Coronary artery (tissue), 2 donors: ENCODE measurements around the gene CGB3.
A peak's percentile ranks its signal among the peaks of the same experiment; 100 is the strongest.

Experiments
- DNase-seq: peaks from one replicate; pipeline ENCODE4 v3.0.0-alpha.2; 2017; ENCODE audit warnings: low spot score
- H3K27ac ChIP-seq, 2 donors: fragments of 200-600 bp; sonication (generic); one replicate each; pipeline ENCODE4 v1.5.1; 2016 to 2019
- H3K4me3 ChIP-seq: fragments of 200-600 bp; sonication (generic); 2 replicates; pipeline ENCODE4 v1.5.1; 2016; ENCODE audit warnings: mild to moderate bottlenecking, moderate library complexity
- TF ChIP-seq, protein P1 (sequence below): fragments of 200-600 bp; sonication (generic); IDR thresholded peaks from one replicate; pipeline ENCODE4 v1.5.1; 2019; ENCODE audit warnings: antibody characterized with exemption

The CGB3 gene

DNA sequence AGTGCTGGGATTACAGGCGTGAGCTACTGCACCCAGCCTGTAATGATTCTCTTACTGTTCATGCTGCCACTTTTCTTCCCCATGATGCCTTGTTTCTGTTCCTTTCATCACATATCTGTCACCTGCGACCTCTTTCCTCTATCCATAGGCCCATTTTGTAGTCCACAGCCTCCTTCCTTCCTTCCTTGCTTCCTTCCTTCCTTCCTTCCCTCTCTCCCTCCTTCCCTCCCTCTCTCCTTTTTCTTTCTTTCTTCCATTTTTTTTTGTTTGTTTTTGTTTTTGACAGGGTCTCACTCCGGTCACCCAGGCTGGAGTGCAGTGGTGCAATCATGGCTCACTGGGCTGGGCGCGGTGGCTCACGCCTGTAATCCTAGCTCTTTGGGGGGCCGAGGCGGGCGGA, 35.3 kb downstream of the CGB3 start:
- DNase-seq, result no peak
- Histone ChIP-seq H3K27ac (no peak overlapping the region), H3K4me3 (no peak overlapping the region)
- TF ChIP-seq, protein P1, sequence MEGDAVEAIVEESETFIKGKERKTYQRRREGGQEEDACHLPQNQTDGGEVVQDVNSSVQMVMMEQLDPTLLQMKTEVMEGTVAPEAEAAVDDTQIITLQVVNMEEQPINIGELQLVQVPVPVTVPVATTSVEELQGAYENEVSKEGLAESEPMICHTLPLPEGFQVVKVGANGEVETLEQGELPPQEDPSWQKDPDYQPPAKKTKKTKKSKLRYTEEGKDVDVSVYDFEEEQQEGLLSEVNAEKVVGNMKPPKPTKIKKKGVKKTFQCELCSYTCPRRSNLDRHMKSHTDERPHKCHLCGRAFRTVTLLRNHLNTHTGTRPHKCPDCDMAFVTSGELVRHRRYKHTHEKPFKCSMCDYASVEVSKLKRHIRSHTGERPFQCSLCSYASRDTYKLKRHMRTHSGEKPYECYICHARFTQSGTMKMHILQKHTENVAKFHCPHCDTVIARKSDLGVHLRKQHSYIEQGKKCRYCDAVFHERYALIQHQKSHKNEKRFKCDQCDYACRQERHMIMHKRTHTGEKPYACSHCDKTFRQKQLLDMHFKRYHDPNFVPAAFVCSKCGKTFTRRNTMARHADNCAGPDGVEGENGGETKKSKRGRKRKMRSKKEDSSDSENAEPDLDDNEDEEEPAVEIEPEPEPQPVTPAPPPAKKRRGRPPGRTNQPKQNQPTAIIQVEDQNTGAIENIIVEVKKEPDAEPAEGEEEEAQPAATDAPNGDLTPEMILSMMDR, result no peak

DNA sequence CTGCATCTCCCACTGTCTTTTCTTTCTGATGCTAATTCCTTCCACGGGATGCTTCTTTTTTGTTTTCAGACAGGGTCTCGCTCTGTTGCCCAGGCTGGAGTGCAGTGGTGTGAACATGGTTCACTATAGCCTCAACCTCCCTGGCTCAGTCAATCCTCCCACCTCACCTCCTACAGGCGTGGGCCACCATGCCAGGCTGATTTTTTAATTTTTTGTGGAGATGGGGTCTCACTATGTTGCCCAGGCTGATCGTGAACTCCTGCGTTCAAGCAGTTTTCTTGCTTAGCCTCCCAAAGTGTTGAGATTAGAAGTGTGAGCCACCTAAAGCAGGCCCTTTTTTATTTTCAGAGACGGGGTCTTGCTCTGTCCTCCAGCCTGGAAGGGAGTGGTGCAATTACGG, 35.8 kb downstream of the CGB3 start:
- Histone ChIP-seq H3K4me3 (no peak overlapping the region), H3K27ac (no peak overlapping the region)
- TF ChIP-seq, protein P1, result no peak
- no peak for DNase-seq

DNA sequence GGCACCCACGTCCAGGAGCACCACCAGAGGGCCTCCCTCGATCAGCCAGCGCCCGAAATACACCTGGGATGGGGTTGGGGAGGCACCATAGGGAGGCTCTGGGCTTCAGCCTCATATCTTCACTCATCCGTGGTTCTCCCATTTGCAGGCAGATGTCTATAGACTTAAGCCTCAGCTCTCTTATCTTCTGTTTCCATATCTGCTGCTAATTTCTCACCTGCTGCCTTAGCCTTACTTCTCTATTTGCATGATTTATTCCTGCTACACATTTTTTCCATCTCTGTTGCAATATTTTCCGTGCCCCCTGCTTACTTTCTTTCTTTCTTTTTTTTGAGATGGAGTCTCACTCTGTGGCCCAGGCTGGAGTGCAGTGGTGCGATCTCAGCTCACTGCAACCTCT, 36.8 kb downstream of the CGB3 start:
- Histone ChIP-seq H3K4me3 (no peak overlapping the region), H3K27ac (no peak overlapping the region)
- TF ChIP-seq, protein P1, result no peak
- DNase-seq, result no peak

DNA sequence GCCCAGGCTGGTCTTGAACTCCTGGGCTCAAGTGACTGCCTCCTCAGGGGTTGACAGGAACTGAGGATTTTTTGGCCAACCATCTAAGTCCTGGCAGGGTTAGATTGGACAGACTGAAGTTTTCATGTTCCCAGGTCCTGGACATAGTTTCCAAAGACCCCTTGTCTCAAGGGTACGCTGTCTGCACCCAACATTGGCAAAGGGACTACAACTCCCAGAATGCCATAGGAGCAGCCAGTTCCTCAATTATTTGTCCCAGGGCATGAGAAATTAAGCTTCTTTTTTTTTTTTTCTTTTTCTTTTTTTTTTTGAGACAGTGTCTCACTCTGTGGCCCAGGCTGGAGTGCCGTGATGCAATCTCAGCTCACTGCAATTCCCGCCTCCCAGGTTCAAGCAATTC, 37.9 kb downstream of the CGB3 start:
- no peak overlapping the region for H3K4me3 ChIP-seq
- DNase-seq, result no peak
- no peak overlapping the region for H3K27ac ChIP-seq
- TF ChIP-seq, protein P1, result no peak

DNA sequence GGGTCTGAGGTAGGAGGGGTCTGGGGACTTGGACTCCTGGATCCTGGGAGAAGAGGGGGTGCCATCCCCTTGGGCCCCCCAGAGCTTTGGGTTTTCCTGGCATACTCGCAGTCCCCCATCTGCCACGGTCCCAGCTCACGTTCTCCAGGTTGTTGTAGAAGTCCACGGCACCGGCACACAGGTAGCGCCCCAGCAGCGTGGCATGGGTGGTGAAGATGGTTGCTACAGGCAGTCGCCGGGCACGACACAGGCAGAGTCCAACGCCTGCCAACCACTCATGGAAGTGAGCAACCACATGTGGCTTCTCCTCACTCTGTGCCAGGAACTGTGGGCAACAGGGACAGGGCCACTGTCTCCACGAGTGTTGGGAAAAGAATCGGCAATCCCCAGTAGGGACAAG, 38.4 kb downstream of the CGB3 start:
- Histone ChIP-seq H3K27ac (no peak overlapping the region), H3K4me3 (no peak overlapping the region)
- TF ChIP-seq, protein P1, result no peak
- no peak for DNase-seq

DNA sequence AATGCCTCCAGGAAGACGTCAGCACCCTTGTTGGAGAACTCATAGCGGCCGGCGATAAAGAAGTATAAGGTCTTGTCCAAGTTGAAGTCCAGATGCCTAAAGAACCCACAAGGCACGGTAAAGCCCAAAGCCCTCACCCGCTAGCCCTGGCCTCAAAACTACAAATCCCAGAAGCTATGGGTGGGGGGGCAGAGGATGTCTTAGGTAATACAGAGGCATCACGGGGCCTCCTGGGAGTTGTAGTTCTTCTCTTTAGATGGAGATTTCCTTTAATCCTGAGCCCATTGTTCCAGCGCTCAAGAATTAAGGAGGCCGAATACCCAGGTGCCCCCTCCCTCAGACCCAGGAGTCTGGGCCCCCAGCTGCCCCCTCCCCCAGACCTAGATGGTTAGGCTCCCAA, 41.9 kb downstream of the CGB3 start:
- no peak overlapping the region for H3K27ac ChIP-seq
- DNase-seq, result no peak
- TF ChIP-seq, protein P1, result no peak
- no peak overlapping the region for H3K4me3 ChIP-seq

DNA sequence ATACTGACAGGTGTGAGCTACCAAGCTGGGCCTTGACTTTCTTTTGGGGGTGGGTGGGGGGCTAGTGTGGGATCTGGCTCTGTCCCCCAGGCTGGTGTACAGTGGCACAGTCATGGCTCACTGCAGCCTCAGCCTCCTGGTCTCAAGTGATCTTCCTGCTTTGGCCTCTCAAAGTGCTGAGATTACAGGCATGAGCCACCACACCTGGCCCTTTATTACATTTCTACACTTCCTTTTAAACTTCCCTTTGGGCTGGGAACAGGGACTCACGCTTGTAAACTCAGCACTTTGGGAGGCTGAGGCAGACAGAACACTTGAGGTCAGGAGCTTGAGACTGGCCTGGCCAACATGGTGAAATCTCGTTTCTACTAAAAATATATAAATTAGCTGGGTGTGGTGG, 47.1 kb downstream of the CGB3 start:
- Histone ChIP-seq H3K27ac (peak overlapping the region; percentile 4 to 97), H3K4me3 (no peak overlapping the region)
- DNase-seq, result no peak
- TF ChIP-seq, protein P1, result no peak
